Trophoblast cell (in vitro differentiated cells and primary cell): ENCODE results near the gene NXPH3.

ENCODE experiments used
- DNase-seq, 2 donors: peaks; one replicate each; pipeline ENCODE4 v3.0.0-alpha.2; 2016
- H2AFZ ChIP-seq: 2 replicates; pipeline ENCODE4 v1.6.1; 2013; ENCODE audit warnings: low read length, moderate library complexity, mild to moderate bottlenecking; ENCODE audit not compliant: insufficient read depth, poor library complexity
- H2AK5ac ChIP-seq: 2 replicates; pipeline ENCODE4 v1.6.1; 2013; ENCODE audit warnings: mild to moderate bottlenecking, low read length
- H2BK120ac ChIP-seq: 2 replicates; pipeline ENCODE4 v1.6.1; 2013; ENCODE audit warnings: low read length, mild to moderate bottlenecking, moderate library complexity; ENCODE audit not compliant: insufficient read depth, poor library complexity
- H2BK12ac ChIP-seq: 2 replicates; pipeline ENCODE4 v1.6.1; 2013; ENCODE audit warnings: mild to moderate bottlenecking, low read length, moderate library complexity
- H2BK5ac ChIP-seq: 2 replicates; pipeline ENCODE4 v1.6.1; 2013; ENCODE audit warnings: low read length, low read depth, moderate library complexity, mild to moderate bottlenecking; ENCODE audit not compliant: poor library complexity
- H3K14ac ChIP-seq: 2 replicates; pipeline ENCODE4 v1.6.1; 2013; ENCODE audit warnings: mild to moderate bottlenecking, low read length
- H3K18ac ChIP-seq: 2 replicates; pipeline ENCODE4 v1.6.1; 2013; ENCODE audit warnings: mild to moderate bottlenecking, low read length
- H3K23ac ChIP-seq: 2 replicates; pipeline ENCODE4 v1.6.1; 2013; ENCODE audit warnings: low read length
- H3K27ac ChIP-seq: 2 replicates; pipeline ENCODE4 v1.5.1; 2013; ENCODE audit warnings: low read depth, mild to moderate bottlenecking, inconsistent platforms, low read length, moderate library complexity
- H3K27me3 ChIP-seq: 2 replicates; pipeline ENCODE4 v1.6.1; 2013; ENCODE audit warnings: inconsistent platforms, mild to moderate bottlenecking, low read length, moderate library complexity; ENCODE audit not compliant: insufficient read depth
- H3K36me3 ChIP-seq, 2 experiments: 1 replicate in 1 of 2; 2 replicates in 1 of 2; pipeline ENCODE4 v1.6.1; 2013; ENCODE audit warnings: low read length in 2 of 2, mild to moderate bottlenecking in 2 of 2, moderate library complexity in 1 of 2; ENCODE audit not compliant: insufficient read depth in 2 of 2, control insufficient read depth in 1 of 2
- H3K4ac ChIP-seq: 2 replicates; pipeline ENCODE4 v1.6.1; 2013; ENCODE audit warnings: low read depth, mild to moderate bottlenecking, low read length, moderate library complexity
- H3K4me1 ChIP-seq, 2 experiments: 1 replicate in 1 of 2; 2 replicates in 1 of 2; pipeline ENCODE4 v1.6.1; 2013; ENCODE audit warnings: low read length in 2 of 2, mild to moderate bottlenecking in 2 of 2, moderate library complexity in 1 of 2; ENCODE audit not compliant: insufficient read depth in 2 of 2, control insufficient read depth in 1 of 2
- H3K4me2 ChIP-seq: 2 replicates; pipeline ENCODE4 v1.6.1; 2013; ENCODE audit warnings: inconsistent platforms, mild to moderate bottlenecking, low read length, moderate library complexity
- H3K4me3 ChIP-seq: 2 replicates; pipeline ENCODE4 v1.5.1; 2013; ENCODE audit warnings: mild to moderate bottlenecking, low read depth, low read length, inconsistent platforms
- H3K79me1 ChIP-seq: one replicate; pipeline ENCODE4 v1.6.1; 2013; ENCODE audit warnings: low read length
- H3K79me2 ChIP-seq: 2 replicates; pipeline ENCODE4 v1.6.1; 2013; ENCODE audit warnings: low read length, mild to moderate bottlenecking; ENCODE audit not compliant: control insufficient read depth, insufficient read depth, poor library complexity
- H3K9ac ChIP-seq: 2 replicates; pipeline ENCODE4 v1.6.1; 2013; ENCODE audit warnings: mild to moderate bottlenecking, low read length
- H3K9me3 ChIP-seq: 2 replicates; pipeline ENCODE4 v1.6.1; 2013; ENCODE audit warnings: low read depth, mild to moderate bottlenecking, control low read depth, inconsistent platforms, low read length; ENCODE audit not compliant: insufficient read depth
- H4K12ac ChIP-seq: 2 replicates; pipeline ENCODE4 v1.6.1; 2013; ENCODE audit warnings: low read depth, mild to moderate bottlenecking, low read length, moderate library complexity
- H4K8ac ChIP-seq: 2 replicates; pipeline ENCODE4 v1.6.1; 2013; ENCODE audit warnings: low read depth, mild to moderate bottlenecking, low read length, moderate library complexity
- H4K91ac ChIP-seq: one replicate; pipeline ENCODE4 v1.6.1; 2013; ENCODE audit warnings: low read depth, mild to moderate bottlenecking, low read length, moderate library complexity
- WGBS: extraction: QIAGEN DNeasy Blood & Tissue Kit; methylation state at CpG from one replicate; pipeline ENCODE4 v1.1.7; 2013; ENCODE audit warnings: missing lambda C conversion rate; ENCODE audit not compliant: insufficient read length, insufficient coverage; ENCODE audit errors: extremely low coverage; 5-methylcytosine and 5-hydroxymethylcytosine counted together

The NXPH3 gene

GRCh38 chr17:49553676-49554335 lies 21.9 kb upstream of the NXPH3 start:
- Histone ChIP-seq H4K91ac (no peak overlapping the region), H3K27me3 (no peaks in the 10 kb centered on the region), H3K18ac (no peak overlapping the region), H3K4me1 (peaks cover 5 to 6% of the 10 kb centered on the region in 2 experiments), H3K14ac (no peak overlapping the region), H3K23ac (no peak overlapping the region), H3K36me3 (no peaks in the 10 kb centered on the region), H3K79me2 (no peaks in the 10 kb centered on the region), H3K4me3 (no peak overlapping the region), H4K8ac (no peak overlapping the region), H2BK12ac (no peak overlapping the region), H2AK5ac (no peak overlapping the region), H3K9me3 (no peaks in the 10 kb centered on the region), H3K9ac (no peak overlapping the region), H2BK120ac (no peak overlapping the region), H2BK5ac (no peak overlapping the region), H4K12ac (no peak overlapping the region), H3K4ac (no peak overlapping the region), H3K4me2 (no peak overlapping the region), H3K27ac (no peak overlapping the region), H2AFZ (no peak overlapping the region), H3K79me1 (no peaks in the 10 kb centered on the region)
- DNase-seq = no peak
- no CpG with 5 or more reads among the region's 8 CpGs for WGBS

DNA sequence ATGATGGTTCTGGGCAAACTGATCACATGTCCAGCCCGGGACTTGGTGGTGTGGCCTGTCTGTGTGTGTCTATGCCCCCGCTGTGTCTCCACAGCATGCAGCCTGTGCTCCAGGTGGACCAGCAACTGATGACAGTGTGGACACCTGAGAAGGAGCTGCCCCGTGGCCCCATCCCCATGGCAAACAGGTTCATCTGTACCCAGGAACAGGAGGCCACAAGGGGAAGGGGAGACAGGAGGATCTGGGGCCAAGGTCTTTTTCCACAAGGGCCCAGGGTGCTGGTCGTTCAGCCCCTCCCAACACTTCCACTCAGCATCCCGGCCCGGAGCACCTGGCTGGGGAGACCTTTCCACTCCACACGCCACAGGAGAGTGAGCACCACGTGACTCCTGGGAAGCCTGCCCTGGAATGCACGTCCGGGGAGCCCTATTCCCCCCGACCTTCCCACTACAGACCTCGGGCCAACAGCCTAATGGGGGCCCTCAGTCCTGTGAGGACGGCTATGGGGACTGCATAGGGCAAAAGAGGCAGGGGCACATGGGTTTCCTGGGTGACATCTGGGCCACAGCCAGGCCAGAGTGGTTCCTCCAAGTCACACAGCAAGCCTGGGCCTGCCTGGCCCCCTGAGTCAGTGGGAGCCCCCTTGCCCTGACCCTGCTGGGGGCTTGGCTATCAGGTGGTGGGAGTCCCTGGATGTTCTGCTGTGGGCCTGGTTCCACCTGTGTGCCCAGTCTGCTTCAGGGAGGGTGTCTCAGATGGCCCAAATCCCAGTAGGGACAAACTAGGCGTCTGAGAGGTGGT lies 20.8 kb upstream of the NXPH3 start:
- H3K18ac ChIP-seq = no peak overlapping the region
- no CpG with 5 or more reads among the region's 14 CpGs for WGBS
- no peak overlapping the region for H2BK120ac ChIP-seq

GRCh38 chr17:49555495-49556222 lies 20.0 kb upstream of the NXPH3 start:
- no peak overlapping the region for H3K4me3 ChIP-seq
- H2BK12ac ChIP-seq = no peak overlapping the region
- no peaks in the 10 kb centered on the region for H3K79me1 ChIP-seq
- no peak overlapping the region for H3K4ac ChIP-seq
- H4K91ac ChIP-seq = no peak overlapping the region
- H3K4me1 ChIP-seq = peaks cover 5 to 6% of the 10 kb centered on the region in 2 experiments
- no peak overlapping the region for H3K23ac ChIP-seq
- H2AFZ ChIP-seq = no peak overlapping the region
- no peaks in the 10 kb centered on the region for H3K36me3 ChIP-seq
- no peak overlapping the region for H3K27ac ChIP-seq
- no peak overlapping the region for H3K14ac ChIP-seq
- no CpG with 5 or more reads among the region's 19 CpGs for WGBS
- no peak overlapping the region for H2BK120ac ChIP-seq
- H3K9ac ChIP-seq = no peak overlapping the region
- H3K9me3 ChIP-seq = no peaks in the 10 kb centered on the region
- H2BK5ac ChIP-seq = no peak overlapping the region
- no peak for DNase-seq
- H4K12ac ChIP-seq = peak overlapping the region; percentile 10
- H3K79me2 ChIP-seq = no peaks in the 10 kb centered on the region
- no peaks in the 10 kb centered on the region for H3K27me3 ChIP-seq
- peak overlapping the region; percentile 41 for H4K8ac ChIP-seq
- H3K18ac ChIP-seq = no peak overlapping the region
- H3K4me2 ChIP-seq = no peak overlapping the region
- H2AK5ac ChIP-seq = no peak overlapping the region

More for the DNA sequence above, 20.8 kb upstream of the NXPH3 start:
- DNase-seq = no peak
- Histone ChIP-seq H3K23ac (no peak overlapping the region), H2BK12ac (no peak overlapping the region), H3K79me1 (no peaks in the 10 kb centered on the region), H3K4me2 (no peak overlapping the region), H3K9ac (no peak overlapping the region), H4K91ac (no peak overlapping the region), H3K14ac (no peak overlapping the region), H3K4me3 (no peak overlapping the region), H3K4me1 (peaks cover 5 to 6% of the 10 kb centered on the region in 2 experiments), H2AFZ (no peak overlapping the region), H3K36me3 (no peaks in the 10 kb centered on the region), H4K12ac (no peak overlapping the region), H2BK5ac (no peak overlapping the region), H3K9me3 (no peaks in the 10 kb centered on the region), H3K27ac (no peak overlapping the region), H4K8ac (no peak overlapping the region), H3K27me3 (no peaks in the 10 kb centered on the region), H2AK5ac (no peak overlapping the region), H3K4ac (no peak overlapping the region), H3K79me2 (no peaks in the 10 kb centered on the region)

- Histone ChIP-seq H2BK12ac (no peak overlapping the region), H4K91ac (no peak overlapping the region), H3K79me1 (no peaks in the 10 kb centered on the region), H4K8ac (peak overlapping the region; percentile 41), H3K27me3 (no peaks in the 10 kb centered on the region), H2BK5ac (no peak overlapping the region), H3K9me3 (no peaks in the 10 kb centered on the region), H3K27ac (no peak overlapping the region), H3K9ac (no peak overlapping the region), H3K23ac (no peak overlapping the region), H3K14ac (no peak overlapping the region), H4K12ac (peak overlapping the region; percentile 10), H3K79me2 (no peaks in the 10 kb centered on the region), H3K4me2 (peak overlapping the region; percentile 35), H3K36me3 (no peaks in the 10 kb centered on the region), H3K4ac (no peak overlapping the region), H3K4me1 (peaks cover 4% of the 10 kb centered on the region in 2 experiments), H2BK120ac (no peak overlapping the region), H2AFZ (no peak overlapping the region), H3K18ac (no peak overlapping the region), H3K4me3 (no peak overlapping the region), H2AK5ac (no peak overlapping the region)
- WGBS = no CpG with 5 or more reads among the region's 30 CpGs
- peak; percentile 65 to 75 for DNase-seq
Measured at GRCh38 chr17:49556223-49556943, 19.3 kb upstream of the NXPH3 start.
